Tibial artery (tissue), 4 donors: ENCODE measurements around the gene KMT2B.

Experiments
- DNase-seq, 2 donors: peaks; one replicate each; pipeline ENCODE4 v3.0.0-alpha.2; 2019
- H3K27ac ChIP-seq, 2 donors: fragments of 200-600 bp; sonication (generic) in 1 of 2; 1 replicate in 1 of 2; 2 replicates in 1 of 2; pipeline ENCODE4 v1.5.1; 2018 to 2019; ENCODE audit warnings: mild to moderate bottlenecking in 1 of 2
- H3K27me3 ChIP-seq, 2 donors: fragments of 200-600 bp; sonication (generic) in 1 of 2; one replicate each; pipeline versions ENCODE4 v1.5.1 to v1.6.0; 2016 to 2019
- H3K36me3 ChIP-seq, 3 donors: fragments of 200-600 bp; sonication (generic) in 2 of 3; one replicate each; pipeline ENCODE4 v1.5.1; 2016 to 2019; ENCODE audit warnings: mild to moderate bottlenecking in 2 of 3
- H3K4me1 ChIP-seq, 4 donors: fragments of 200-600 bp; sonication (generic) in 2 of 4; 1 replicate in 3 of 4; 2 replicates in 1 of 4; pipeline ENCODE4 v1.5.1; 2016 to 2019
- H3K4me3 ChIP-seq, 2 donors: fragments of 200-600 bp; sonication (generic) in 1 of 2; 1 replicate in 1 of 2; 2 replicates in 1 of 2; pipeline ENCODE4 v1.5.1; 2018 to 2019; ENCODE audit warnings: mild to moderate bottlenecking in 2 of 2
- H3K9me3 ChIP-seq, 3 donors: fragments of 200-600 bp; sonication (generic) in 1 of 3; one replicate each; pipeline ENCODE4 v1.5.1; 2016 to 2019
- intact Hi-C: fragments of 100-400 bp; cut with DNase I; formaldehyde crosslinking; loops from one replicate; pipeline ENCODE4 v1.15.0; 2023; ENCODE audit warnings: low total_unique reads
- TF ChIP-seq, protein P1 (sequence below), 2 experiments: fragments of 200-600 bp in 1 of 2; fragments of 450-650 bp in 1 of 2; IDR thresholded peaks; one replicate each; pipeline ENCODE4 v1.5.1; 2017 to 2019; ENCODE audit warnings: antibody characterized with exemption in 2 of 2, mild to moderate bottlenecking in 1 of 2, moderate library complexity in 1 of 2

KMT2B gene

DNA sequence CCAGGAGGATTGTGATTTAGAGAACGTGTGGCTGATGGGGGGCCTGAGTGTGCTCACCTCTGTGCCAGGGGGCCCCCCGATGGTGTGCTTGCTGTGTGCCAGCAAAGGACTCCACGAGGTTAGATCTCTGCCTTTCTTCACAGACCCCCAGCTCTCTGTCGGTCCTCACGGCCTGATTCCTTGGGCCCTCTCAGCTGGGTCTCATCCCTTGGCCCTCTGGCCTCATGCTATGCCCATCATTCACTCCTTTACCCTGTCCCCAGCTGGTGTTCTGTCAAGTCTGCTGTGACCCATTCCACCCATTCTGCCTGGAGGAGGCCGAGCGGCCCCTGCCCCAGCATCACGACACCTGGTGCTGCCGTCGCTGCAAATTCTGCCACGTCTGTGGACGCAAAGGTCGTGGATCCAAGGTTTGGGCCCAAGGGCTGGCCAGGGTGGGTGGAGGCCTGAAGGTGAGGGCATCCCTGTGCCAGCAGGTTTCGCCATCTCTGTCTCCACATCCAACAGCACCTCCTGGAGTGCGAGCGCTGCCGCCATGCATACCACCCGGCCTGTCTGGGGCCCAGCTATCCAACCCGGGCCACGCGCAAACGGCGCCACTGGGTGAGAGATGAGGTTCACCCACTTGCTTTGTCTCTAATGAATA is 7.5 kb downstream of the KMT2B start:
- Histone ChIP-seq H3K27ac (no peak overlapping the region), H3K36me3 (peaks cover 92 to 100% (median 100%) of the 10 kb centered on the region in 3 donors), H3K9me3 (no peaks in the 10 kb centered on the region), H3K4me3 (no peak overlapping the region), H3K4me1 (peaks cover 0 to 8% (median 0%) of the 10 kb centered on the region in 4 donors), H3K27me3 (no peaks in the 10 kb centered on the region)
- intact Hi-C loops = no loop called here
- TF ChIP-seq, protein P1, sequence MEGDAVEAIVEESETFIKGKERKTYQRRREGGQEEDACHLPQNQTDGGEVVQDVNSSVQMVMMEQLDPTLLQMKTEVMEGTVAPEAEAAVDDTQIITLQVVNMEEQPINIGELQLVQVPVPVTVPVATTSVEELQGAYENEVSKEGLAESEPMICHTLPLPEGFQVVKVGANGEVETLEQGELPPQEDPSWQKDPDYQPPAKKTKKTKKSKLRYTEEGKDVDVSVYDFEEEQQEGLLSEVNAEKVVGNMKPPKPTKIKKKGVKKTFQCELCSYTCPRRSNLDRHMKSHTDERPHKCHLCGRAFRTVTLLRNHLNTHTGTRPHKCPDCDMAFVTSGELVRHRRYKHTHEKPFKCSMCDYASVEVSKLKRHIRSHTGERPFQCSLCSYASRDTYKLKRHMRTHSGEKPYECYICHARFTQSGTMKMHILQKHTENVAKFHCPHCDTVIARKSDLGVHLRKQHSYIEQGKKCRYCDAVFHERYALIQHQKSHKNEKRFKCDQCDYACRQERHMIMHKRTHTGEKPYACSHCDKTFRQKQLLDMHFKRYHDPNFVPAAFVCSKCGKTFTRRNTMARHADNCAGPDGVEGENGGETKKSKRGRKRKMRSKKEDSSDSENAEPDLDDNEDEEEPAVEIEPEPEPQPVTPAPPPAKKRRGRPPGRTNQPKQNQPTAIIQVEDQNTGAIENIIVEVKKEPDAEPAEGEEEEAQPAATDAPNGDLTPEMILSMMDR (IDR thresholded peaks at IDR 0.05) = no peak
- no peak for DNase-seq

DNA sequence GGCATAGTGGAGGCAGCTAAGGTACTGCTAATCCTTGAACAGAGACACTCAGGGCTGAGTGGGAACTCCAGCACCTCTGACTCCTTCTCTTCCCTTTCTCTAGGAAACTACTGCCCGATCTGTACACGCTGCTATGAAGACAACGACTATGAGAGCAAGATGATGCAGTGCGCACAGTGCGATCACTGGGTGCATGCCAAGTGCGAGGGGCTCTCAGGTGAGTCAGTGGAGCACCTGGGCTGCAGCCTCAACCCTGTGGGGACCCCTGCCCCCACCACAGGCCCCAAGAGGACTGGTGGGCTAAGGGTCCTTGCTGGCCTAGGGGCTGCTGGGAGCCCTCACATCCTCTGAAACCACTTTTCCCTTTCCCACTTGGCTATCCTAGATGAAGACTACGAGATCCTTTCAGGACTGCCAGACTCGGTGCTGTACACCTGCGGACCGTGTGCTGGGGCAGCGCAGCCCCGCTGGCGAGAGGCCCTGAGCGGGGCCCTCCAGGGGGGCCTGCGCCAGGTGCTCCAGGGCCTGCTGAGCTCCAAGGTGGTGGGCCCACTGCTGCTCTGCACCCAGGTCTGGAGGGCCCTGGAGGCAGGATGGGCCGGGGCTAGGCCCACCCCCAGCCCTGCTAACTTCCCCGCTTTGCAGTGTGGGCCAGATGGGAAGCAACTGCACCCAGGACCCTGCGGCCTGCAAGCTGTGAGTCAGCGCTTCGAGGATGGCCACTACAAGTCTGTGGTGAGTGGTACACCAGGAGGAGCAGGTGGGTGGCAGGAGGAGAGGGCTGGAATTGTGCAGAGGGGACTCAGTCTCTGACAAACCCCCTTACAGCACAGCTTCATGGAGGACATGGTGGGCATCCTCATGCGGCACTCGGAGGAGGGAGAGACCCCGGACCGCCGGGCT is 9.5 kb downstream of the KMT2B start:
- Histone ChIP-seq H3K4me1 (no peaks in the 10 kb centered on the region), H3K9me3 (no peaks in the 10 kb centered on the region), H3K4me3 (no peak overlapping the region), H3K36me3 (peaks cover 100% of the 10 kb centered on the region in 3 donors), H3K27me3 (no peaks in the 10 kb centered on the region), H3K27ac (no peak overlapping the region)
- no peak for DNase-seq
- TF ChIP-seq, protein P1 (IDR thresholded peaks at IDR 0.05) = no peak
- intact Hi-C loops = no loop called here

DNA sequence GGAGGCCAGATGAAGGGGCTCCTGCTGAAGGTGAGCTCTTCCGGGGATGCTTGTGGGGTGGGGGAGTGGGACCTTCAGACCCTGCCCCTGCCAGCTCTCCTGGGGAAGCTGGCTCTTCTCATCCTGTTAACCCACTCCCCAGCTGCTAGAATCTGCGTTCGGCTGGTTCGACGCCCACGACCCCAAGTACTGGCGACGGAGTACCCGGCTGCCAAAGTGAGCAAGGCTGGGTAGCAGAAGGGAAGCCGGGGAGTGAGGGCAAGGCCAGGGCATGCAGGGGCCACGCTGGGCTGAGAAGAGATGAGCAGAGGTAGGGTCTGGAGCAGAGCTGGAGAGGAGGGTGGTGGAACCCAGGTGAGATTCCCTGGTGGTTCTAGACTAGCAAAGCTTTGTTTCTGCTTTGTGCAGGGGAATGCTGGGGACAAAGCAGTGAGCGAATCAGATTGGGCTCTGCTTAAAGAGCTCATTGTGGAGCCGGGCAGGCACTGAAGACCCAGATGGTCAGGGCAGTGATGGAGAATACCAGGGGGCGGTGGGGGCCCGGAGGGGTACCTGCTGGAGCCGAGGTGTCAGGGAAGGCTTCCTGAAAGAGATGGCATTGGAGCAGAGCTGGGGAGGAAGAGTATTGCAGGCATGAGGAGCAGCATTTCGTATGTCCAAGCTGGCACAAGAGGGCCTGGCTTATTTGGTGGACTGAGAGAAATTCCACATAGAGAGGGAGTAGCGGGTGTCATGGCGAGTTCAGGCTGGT is 10.3 kb downstream of the KMT2B start:
- H3K4me1 ChIP-seq = no peaks in the 10 kb centered on the region
- H3K27ac ChIP-seq = no peak overlapping the region
- intact Hi-C loops = no loop called here
- H3K27me3 ChIP-seq = no peaks in the 10 kb centered on the region
- H3K9me3 ChIP-seq = no peaks in the 10 kb centered on the region
- H3K36me3 ChIP-seq = peaks cover 97 to 100% (median 100%) of the 10 kb centered on the region in 3 donors
- DNase-seq = no peak
- no peak overlapping the region for H3K4me3 ChIP-seq
- TF ChIP-seq, protein P1 (IDR thresholded peaks at IDR 0.05) = no peak

DNA sequence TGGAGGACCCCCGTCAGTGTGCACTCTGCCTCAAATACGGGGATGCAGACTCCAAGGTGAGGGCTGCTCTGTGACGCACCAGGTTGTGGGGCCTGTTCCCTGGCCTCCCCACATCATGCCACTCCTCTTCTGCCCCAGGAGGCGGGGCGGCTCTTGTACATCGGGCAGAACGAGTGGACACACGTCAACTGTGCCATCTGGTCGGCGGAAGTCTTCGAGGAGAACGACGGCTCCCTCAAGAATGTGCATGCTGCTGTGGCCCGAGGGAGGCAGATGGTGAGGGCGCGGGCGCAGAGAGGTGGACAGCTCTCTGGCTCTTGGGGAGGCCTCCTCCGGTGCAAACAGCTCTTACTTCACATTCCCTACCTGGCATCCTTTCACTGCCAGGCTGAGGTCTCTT is 11.2 kb downstream of the KMT2B start:
- peaks cover 88 to 100% (median 100%) of the 10 kb centered on the region in 3 donors for H3K36me3 ChIP-seq
- DNase-seq = no peak
- TF ChIP-seq, protein P1 (IDR thresholded peaks at IDR 0.05) = no peak
- H3K9me3 ChIP-seq = no peaks in the 10 kb centered on the region
- no peaks in the 10 kb centered on the region for H3K27me3 ChIP-seq
- H3K4me3 ChIP-seq = no peak overlapping the region
- intact Hi-C loops = no loop called here
- no peak overlapping the region for H3K27ac ChIP-seq
- no peaks in the 10 kb centered on the region for H3K4me1 ChIP-seq

DNA sequence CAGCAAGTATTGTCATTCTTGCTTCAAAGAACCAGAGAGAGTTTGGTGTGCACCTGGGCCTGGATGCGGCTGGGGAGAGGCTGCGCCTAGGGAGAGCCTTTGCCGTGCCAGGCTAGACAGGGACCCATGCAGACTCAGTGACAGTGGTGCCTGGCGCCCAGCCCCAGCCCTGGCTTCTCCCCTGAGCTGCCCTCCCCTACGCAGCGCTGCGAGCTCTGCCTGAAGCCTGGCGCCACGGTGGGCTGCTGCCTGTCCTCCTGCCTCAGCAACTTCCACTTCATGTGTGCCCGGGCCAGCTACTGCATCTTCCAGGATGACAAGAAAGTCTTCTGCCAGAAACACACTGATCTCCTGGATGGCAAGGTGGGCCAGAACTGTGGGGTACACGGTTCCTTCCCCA is 12.0 kb downstream of the KMT2B start:
- intact Hi-C loops = no loop called here
- H3K36me3 ChIP-seq = peaks cover 81 to 100% (median 98%) of the 10 kb centered on the region in 3 donors

More for the DNA sequence above, 12.0 kb downstream of the KMT2B start:
- H3K9me3 ChIP-seq = no peaks in the 10 kb centered on the region
- no peaks in the 10 kb centered on the region for H3K4me1 ChIP-seq
- no peak overlapping the region for H3K27ac ChIP-seq
- TF ChIP-seq, protein P1 (IDR thresholded peaks at IDR 0.05) = no peak
- no peak for DNase-seq
- H3K27me3 ChIP-seq = no peaks in the 10 kb centered on the region
- H3K4me3 ChIP-seq = no peak overlapping the region
